A673 (cell line): ENCODE data around the gene PHF12.

Source experiments
- EZH2 ChIP-seq: fragments of 200-600 bp; sonication (generic); IDR thresholded peaks from 2 replicates; pipeline ENCODE4 v1.6.1; 2017; ENCODE audit warnings: borderline replicate concordance, low read depth, mild to moderate bottlenecking, mixed read lengths, antibody characterized with exemption, low read length; ENCODE audit not compliant: poor library complexity, severe bottlenecking
- TF ChIP-seq, protein P1 (sequence below): fragments of 300-800, 200-600 bp; sonication (generic); conservative IDR thresholded peaks from 2 replicates; pipeline ENCODE4 v1.5.1; 2017; ENCODE audit warnings: low read depth, mild to moderate bottlenecking, antibody characterized with exemption, low read length, moderate library complexity, mixed read lengths

DNA sequence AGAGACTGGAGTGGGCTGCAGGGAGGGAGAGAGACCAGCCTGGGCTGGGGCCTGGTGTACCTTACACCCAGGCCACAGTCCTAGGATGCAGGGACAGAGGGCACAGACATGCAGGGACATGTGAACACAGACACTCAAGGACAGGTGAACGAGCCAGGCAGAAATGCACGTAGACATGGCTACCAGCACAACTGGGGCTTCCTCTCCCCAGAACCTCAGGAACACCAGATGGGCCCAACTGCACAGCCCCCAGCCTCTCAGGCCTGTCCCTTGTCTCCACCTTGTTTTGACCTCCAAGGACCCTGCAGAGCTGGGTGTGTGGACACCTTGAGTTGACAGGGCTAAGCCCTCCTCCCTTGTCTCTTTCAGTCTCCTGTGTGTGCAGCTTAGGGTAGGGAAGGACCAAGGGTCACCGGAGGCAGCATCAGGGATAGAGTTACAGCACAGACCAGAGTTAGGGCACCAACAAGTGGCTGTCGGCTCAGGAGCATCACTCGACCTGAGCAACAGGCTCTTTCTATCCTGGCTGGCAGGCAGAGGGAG, 45.3 kb upstream of the PHF12 start:
- no peak for TF ChIP-seq EZH2
- TF ChIP-seq, protein P1, sequence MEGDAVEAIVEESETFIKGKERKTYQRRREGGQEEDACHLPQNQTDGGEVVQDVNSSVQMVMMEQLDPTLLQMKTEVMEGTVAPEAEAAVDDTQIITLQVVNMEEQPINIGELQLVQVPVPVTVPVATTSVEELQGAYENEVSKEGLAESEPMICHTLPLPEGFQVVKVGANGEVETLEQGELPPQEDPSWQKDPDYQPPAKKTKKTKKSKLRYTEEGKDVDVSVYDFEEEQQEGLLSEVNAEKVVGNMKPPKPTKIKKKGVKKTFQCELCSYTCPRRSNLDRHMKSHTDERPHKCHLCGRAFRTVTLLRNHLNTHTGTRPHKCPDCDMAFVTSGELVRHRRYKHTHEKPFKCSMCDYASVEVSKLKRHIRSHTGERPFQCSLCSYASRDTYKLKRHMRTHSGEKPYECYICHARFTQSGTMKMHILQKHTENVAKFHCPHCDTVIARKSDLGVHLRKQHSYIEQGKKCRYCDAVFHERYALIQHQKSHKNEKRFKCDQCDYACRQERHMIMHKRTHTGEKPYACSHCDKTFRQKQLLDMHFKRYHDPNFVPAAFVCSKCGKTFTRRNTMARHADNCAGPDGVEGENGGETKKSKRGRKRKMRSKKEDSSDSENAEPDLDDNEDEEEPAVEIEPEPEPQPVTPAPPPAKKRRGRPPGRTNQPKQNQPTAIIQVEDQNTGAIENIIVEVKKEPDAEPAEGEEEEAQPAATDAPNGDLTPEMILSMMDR, result no peak
